ENCODE results near the gene PRR27.

PRR27 gene

DNA sequence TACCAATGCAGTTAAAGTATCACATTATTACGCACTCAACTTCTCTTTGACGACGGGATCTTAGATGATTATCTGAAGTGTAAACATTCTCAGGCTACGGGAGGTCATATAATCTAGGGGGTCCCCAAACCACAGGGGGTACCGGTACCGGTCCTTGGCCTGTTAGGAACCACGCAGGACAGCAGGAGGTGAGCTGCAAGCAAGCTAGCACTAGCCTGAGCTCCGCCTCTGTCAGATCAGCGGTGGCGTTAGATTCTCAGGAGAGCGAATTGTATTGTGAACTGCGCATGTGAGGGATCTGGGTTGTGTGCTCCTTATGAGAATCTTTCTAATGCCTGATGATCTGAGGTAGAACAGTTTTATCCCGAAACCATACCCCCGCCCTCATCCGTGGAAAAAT is 20.6 kb upstream of the PRR27 start:
- H3K27me3 ChIP-seq, result no peaks in the 10 kb centered on the region
- TF ChIP-seq, protein P1, sequence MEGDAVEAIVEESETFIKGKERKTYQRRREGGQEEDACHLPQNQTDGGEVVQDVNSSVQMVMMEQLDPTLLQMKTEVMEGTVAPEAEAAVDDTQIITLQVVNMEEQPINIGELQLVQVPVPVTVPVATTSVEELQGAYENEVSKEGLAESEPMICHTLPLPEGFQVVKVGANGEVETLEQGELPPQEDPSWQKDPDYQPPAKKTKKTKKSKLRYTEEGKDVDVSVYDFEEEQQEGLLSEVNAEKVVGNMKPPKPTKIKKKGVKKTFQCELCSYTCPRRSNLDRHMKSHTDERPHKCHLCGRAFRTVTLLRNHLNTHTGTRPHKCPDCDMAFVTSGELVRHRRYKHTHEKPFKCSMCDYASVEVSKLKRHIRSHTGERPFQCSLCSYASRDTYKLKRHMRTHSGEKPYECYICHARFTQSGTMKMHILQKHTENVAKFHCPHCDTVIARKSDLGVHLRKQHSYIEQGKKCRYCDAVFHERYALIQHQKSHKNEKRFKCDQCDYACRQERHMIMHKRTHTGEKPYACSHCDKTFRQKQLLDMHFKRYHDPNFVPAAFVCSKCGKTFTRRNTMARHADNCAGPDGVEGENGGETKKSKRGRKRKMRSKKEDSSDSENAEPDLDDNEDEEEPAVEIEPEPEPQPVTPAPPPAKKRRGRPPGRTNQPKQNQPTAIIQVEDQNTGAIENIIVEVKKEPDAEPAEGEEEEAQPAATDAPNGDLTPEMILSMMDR (IDR thresholded peaks at IDR 0.05), result no peak

DNA sequence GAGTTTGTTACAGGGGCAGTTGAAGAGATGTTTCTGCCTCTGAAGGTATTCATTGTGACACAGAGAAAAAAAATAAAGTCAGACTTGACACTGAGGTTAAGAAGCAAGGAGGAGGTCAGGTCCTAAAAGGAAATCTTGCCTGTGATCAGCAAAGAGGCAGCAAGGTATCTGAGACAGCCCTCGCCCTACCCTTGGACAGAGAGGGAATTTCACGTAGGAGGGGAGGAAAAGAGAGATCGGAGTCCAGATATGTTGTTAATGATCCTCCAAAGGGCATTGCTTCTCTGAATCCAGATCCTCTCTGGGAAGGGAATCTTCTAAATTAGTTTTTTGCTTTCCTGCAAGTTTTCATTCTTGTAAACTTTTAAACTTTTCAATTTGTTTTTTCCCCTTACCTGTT is 15.3 kb upstream of the PRR27 start:
- Histone ChIP-seq H3K27me3 (no peaks in the 10 kb centered on the region), H3K4me1 (ENCODE audit: control insufficient read depth in 1 of 2, insufficient read depth in 1 of 2, low read depth in 1 of 2, low read length in 1 of 2) (no peaks in the 10 kb centered on the region), H3K9me3 (no peaks in the 10 kb centered on the region), H3K4me3 (ENCODE audit: low read depth in 1 of 2, low read length in 1 of 2) (no peak overlapping the region), H3K36me3 (no peaks in the 10 kb centered on the region), H3K27ac (no peak overlapping the region)
- TF ChIP-seq, protein P1 (IDR thresholded peaks at IDR 0.05), result no peak

More for the DNA sequence above, 20.6 kb upstream of the PRR27 start:
- no peaks in the 10 kb centered on the region for H3K9me3 ChIP-seq
- no peaks in the 10 kb centered on the region for H3K4me1 ChIP-seq (ENCODE audit: control insufficient read depth in 1 of 2, insufficient read depth in 1 of 2, low read depth in 1 of 2, low read length in 1 of 2)
- H3K4me3 ChIP-seq (ENCODE audit: low read depth in 1 of 2, low read length in 1 of 2), result no peak overlapping the region
- no peak overlapping the region for H3K27ac ChIP-seq
- no peaks in the 10 kb centered on the region for H3K36me3 ChIP-seq

DNA sequence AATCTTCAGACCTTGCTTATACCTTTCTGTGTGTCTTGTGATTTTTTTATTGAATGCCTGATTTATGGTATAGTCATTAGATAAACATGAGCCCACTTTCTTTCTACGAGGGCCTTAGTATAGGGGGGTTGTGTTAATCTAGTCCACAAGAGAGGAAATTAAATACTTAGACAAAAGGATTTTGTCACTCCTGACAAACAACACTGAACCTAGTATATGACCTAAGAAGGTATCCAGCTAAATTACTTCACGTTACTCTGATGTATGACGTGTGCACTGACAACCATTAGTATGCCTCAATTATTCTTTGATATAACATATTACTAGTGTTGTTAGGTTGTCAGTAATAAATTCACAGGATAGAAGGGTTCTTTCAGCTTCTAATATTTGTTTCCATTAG is 2.8 kb upstream of the PRR27 start:
- H3K9me3 ChIP-seq, result no peaks in the 10 kb centered on the region
- no peaks in the 10 kb centered on the region for H3K36me3 ChIP-seq
- TF ChIP-seq, protein P1 (IDR thresholded peaks at IDR 0.05), result no peak

GRCh38 chr4:70152088-70152487 is 1.9 kb upstream of the PRR27 start:
- Histone ChIP-seq H3K9me3 (no peaks in the 10 kb centered on the region), H3K36me3 (no peaks in the 10 kb centered on the region), H3K4me3 (ENCODE audit: low read depth in 1 of 2, low read length in 1 of 2) (no peak overlapping the region), H3K27ac (no peak overlapping the region), H3K4me1 (ENCODE audit: control insufficient read depth in 1 of 2, insufficient read depth in 1 of 2, low read depth in 1 of 2, low read length in 1 of 2) (no peaks in the 10 kb centered on the region), H3K27me3 (no peaks in the 10 kb centered on the region)
- TF ChIP-seq, protein P1 (IDR thresholded peaks at IDR 0.05), result no peak

More for the DNA sequence above, 2.8 kb upstream of the PRR27 start:
- no peak overlapping the region for H3K27ac ChIP-seq
- H3K4me3 ChIP-seq (ENCODE audit: low read depth in 1 of 2, low read length in 1 of 2), result no peak overlapping the region
- no peaks in the 10 kb centered on the region for H3K27me3 ChIP-seq
- H3K4me1 ChIP-seq (ENCODE audit: control insufficient read depth in 1 of 2, insufficient read depth in 1 of 2, low read depth in 1 of 2, low read length in 1 of 2), result no peaks in the 10 kb centered on the region

DNA sequence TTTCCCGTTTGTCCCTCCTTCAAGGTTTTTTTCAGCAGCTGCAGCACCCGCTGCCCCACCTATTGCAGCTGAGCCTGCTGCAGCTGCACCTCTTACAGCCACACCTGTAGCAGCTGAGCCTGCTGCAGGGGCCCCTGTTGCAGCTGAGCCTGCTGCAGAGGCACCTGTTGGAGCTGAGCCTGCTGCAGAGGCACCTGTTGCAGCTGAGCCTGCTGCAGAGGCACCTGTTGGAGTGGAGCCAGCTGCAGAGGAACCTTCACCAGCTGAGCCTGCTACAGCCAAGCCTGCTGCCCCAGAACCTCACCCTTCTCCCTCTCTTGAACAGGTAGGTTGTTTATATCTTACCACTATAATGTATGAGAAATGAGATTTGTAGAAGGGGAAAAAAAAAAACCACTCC is 4.5 kb downstream of the PRR27 start:
- Histone ChIP-seq H3K4me3 (ENCODE audit: low read depth in 1 of 2, low read length in 1 of 2) (no peak overlapping the region), H3K36me3 (no peaks in the 10 kb centered on the region), H3K9me3 (no peaks in the 10 kb centered on the region), H3K4me1 (ENCODE audit: control insufficient read depth in 1 of 2, insufficient read depth in 1 of 2, low read depth in 1 of 2, low read length in 1 of 2) (no peaks in the 10 kb centered on the region), H3K27me3 (no peaks in the 10 kb centered on the region), H3K27ac (no peak overlapping the region)
- TF ChIP-seq, protein P1 (IDR thresholded peaks at IDR 0.05), result no peak

- Histone ChIP-seq H3K4me1 (ENCODE audit: control insufficient read depth in 1 of 2, insufficient read depth in 1 of 2, low read depth in 1 of 2, low read length in 1 of 2) (no peaks in the 10 kb centered on the region), H3K36me3 (no peaks in the 10 kb centered on the region), H3K27me3 (no peaks in the 10 kb centered on the region), H3K9me3 (no peaks in the 10 kb centered on the region), H3K27ac (no peak overlapping the region), H3K4me3 (ENCODE audit: low read depth in 1 of 2, low read length in 1 of 2) (no peak overlapping the region)
- TF ChIP-seq, protein P1 (IDR thresholded peaks at IDR 0.05), result no peak
Measured at GRCh38 chr4:70177090-70177489, 23.1 kb downstream of the PRR27 start.

Measured in neutrophil (primary cell).